ENCODE measurements around the gene FHIT. TPM values are rescaled to one million over a fixed set of nuclear protein-coding genes. Genes with fewer than 3 reads are reported as not detected.

FHIT gene
- total and polyA plus RNA-seq, 11 donors: 4.2 to 26.8 (median 16.5) TPM

- DNase-seq (no peak), ATAC-seq (no peak)
- Histone ChIP-seq H3K27ac (no peak overlapping the region), H3K36me3 (no peaks in the 10 kb centered on the region), H3K27me3 (no peaks in the 10 kb centered on the region), H3K4me3 (no peak overlapping the region), H3K9me3 (no peaks in the 10 kb centered on the region), H3K4me1 (peaks cover 0 to 12% (median 0%) of the 10 kb centered on the region in 12 donors)
- 81 to 90% (median 88%) methylated on average over 1 of the region's 1 CpG for WGBS, 4 donors
- intact Hi-C loops (cut with DNase I): no loop called here
- TF ChIP-seq POLR2A (IDR thresholded peaks at IDR 0.05) (no peak), CTCF (IDR thresholded peaks at IDR 0.05) (no peak)
These were observed 79.0 kb downstream of the FHIT start for GRCh38 chr3:61172203-61172602.

- WGBS, 4 donors: 82 to 93% (median 86%) methylated on average over 2 of the region's 2 CpGs
- no peaks in the 10 kb centered on the region for H3K27me3 ChIP-seq
- H3K27ac ChIP-seq: no peak overlapping the region
- DNase-seq (no peak), ATAC-seq (no peak)
- TF ChIP-seq POLR2A (IDR thresholded peaks at IDR 0.05): no peak
- TF ChIP-seq CTCF (IDR thresholded peaks at IDR 0.05): no peak
- intact Hi-C loops (cut with DNase I): no loop called here
- H3K36me3 ChIP-seq: peaks cover 0 to 10% (median 0%) of the 10 kb centered on the region in 9 donors
- H3K9me3 ChIP-seq: peaks cover 0 to 11% (median 0%) of the 10 kb centered on the region in 12 donors
- H3K4me1 ChIP-seq: peaks cover 0 to 12% (median 0%) of the 10 kb centered on the region in 12 donors
- H3K4me3 ChIP-seq: no peak overlapping the region
These were observed 81.5 kb downstream of the FHIT start for GRCh38 chr3:61169621-61170251.

- Histone ChIP-seq H3K27me3 (no peaks in the 10 kb centered on the region), H3K4me3 (no peak overlapping the region), H3K27ac (no peak overlapping the region), H3K36me3 (peaks cover 0 to 11% (median 0%) of the 10 kb centered on the region in 9 donors), H3K4me1 (peaks cover 0 to 7% (median 0%) of the 10 kb centered on the region in 12 donors), H3K9me3 (peaks cover 0 to 13% (median 0%) of the 10 kb centered on the region in 12 donors)
- ATAC-seq: no peak
- intact Hi-C loops (cut with DNase I): no loop called here
- DNase-seq: no peak
- 92 to 95% (median 92%) methylated on average over 3 of the region's 3 CpGs for WGBS, 4 donors
- TF ChIP-seq CTCF (IDR thresholded peaks at IDR 0.05): no peak
- no peak for TF ChIP-seq POLR2A (IDR thresholded peaks at IDR 0.05)
These were observed 83.0 kb downstream of the FHIT start for GRCh38 chr3:61168286-61168685.

GRCh38 chr3:61162965-61163364, 88.3 kb downstream of the FHIT start:
- no peaks in the 10 kb centered on the region for H3K4me1 ChIP-seq
- peaks cover 0 to 13% (median 0%) of the 10 kb centered on the region in 12 donors for H3K9me3 ChIP-seq
- no peak overlapping the region for H3K27ac ChIP-seq
- intact Hi-C loops (cut with DNase I): no loop called here
- DNase-seq (no peak), ATAC-seq (no peak)
- WGBS, 4 donors: 87 to 88% (median 87%) methylated on average over 2 of the region's 2 CpGs
- H3K27me3 ChIP-seq: no peaks in the 10 kb centered on the region
- H3K4me3 ChIP-seq: no peak overlapping the region
- TF ChIP-seq CTCF (IDR thresholded peaks at IDR 0.05) (no peak), POLR2A (IDR thresholded peaks at IDR 0.05) (no peak)
- peaks cover 0 to 11% (median 0%) of the 10 kb centered on the region in 9 donors for H3K36me3 ChIP-seq
